ENCODE data around the gene SMARCD1.

- TF ChIP-seq, protein P1, sequence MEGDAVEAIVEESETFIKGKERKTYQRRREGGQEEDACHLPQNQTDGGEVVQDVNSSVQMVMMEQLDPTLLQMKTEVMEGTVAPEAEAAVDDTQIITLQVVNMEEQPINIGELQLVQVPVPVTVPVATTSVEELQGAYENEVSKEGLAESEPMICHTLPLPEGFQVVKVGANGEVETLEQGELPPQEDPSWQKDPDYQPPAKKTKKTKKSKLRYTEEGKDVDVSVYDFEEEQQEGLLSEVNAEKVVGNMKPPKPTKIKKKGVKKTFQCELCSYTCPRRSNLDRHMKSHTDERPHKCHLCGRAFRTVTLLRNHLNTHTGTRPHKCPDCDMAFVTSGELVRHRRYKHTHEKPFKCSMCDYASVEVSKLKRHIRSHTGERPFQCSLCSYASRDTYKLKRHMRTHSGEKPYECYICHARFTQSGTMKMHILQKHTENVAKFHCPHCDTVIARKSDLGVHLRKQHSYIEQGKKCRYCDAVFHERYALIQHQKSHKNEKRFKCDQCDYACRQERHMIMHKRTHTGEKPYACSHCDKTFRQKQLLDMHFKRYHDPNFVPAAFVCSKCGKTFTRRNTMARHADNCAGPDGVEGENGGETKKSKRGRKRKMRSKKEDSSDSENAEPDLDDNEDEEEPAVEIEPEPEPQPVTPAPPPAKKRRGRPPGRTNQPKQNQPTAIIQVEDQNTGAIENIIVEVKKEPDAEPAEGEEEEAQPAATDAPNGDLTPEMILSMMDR (IDR thresholded peaks at IDR 0.05), result no peak
- no peak for TF ChIP-seq POLR2A (IDR thresholded peaks at IDR 0.05)
These were observed 8.0 kb upstream of the SMARCD1 start for GRCh38 chr12:50077099-50077498.
